GM18873 (cell line): ENCODE data around the gene ZBTB7C.

Experiments used
- ATAC-seq: cut with Tn5 transposase; IDR thresholded peaks from one replicate; pipeline ENCODE4 v1.9.1; 2021; ENCODE audit warnings: mild to moderate bottlenecking, moderate library complexity, moderate number of reproducible peaks; ENCODE audit not compliant: unreplicated experiment, low FRiP score

Gene ZBTB7C

GRCh38 chr18:48132797-48133655 is 276.2 kb downstream of the ZBTB7C start:
- ATAC-seq: no peak

GRCh38 chr18:48131042-48131441 is 278.1 kb downstream of the ZBTB7C start:
- no peak for ATAC-seq

GRCh38 chr18:48129621-48130082 is 279.5 kb downstream of the ZBTB7C start:
- no peak for ATAC-seq

- ATAC-seq: no peak
Measured at GRCh38 chr18:48127606-48128005, 281.6 kb downstream of the ZBTB7C start.

GRCh38 chr18:48126240-48126639 is 282.9 kb downstream of the ZBTB7C start:
- no peak for ATAC-seq

- no peak for ATAC-seq
Measured at GRCh38 chr18:48125724-48126123, 283.5 kb downstream of the ZBTB7C start.

GRCh38 chr18:48124857-48125626 is 284.1 kb downstream of the ZBTB7C start:
- ATAC-seq: no peak

- ATAC-seq: no peak
Measured at GRCh38 chr18:48123941-48124340, 285.2 kb downstream of the ZBTB7C start.

- no peak for ATAC-seq
Measured at GRCh38 chr18:48123324-48123723, 285.9 kb downstream of the ZBTB7C start.

- ATAC-seq: no peak
Measured at GRCh38 chr18:48122816-48123215, 286.4 kb downstream of the ZBTB7C start.

- ATAC-seq: no peak
Measured at GRCh38 chr18:48122376-48122775, 286.8 kb downstream of the ZBTB7C start.

GRCh38 chr18:48121752-48122151 is 287.4 kb downstream of the ZBTB7C start:
- no peak for ATAC-seq

GRCh38 chr18:48119204-48119603 is 290.0 kb downstream of the ZBTB7C start:
- no peak for ATAC-seq

- ATAC-seq: no peak
Measured at GRCh38 chr18:48116873-48117630, 292.1 kb downstream of the ZBTB7C start.

- no peak for ATAC-seq
Measured at GRCh38 chr18:48116017-48116416, 293.2 kb downstream of the ZBTB7C start.

GRCh38 chr18:48113691-48114090 is 295.5 kb downstream of the ZBTB7C start:
- ATAC-seq: no peak

- ATAC-seq: no peak
Measured at GRCh38 chr18:48111587-48111986, 297.6 kb downstream of the ZBTB7C start.

- ATAC-seq: no peak
Measured at GRCh38 chr18:48110797-48111196, 298.4 kb downstream of the ZBTB7C start.

- ATAC-seq: no peak
Measured at GRCh38 chr18:48109961-48110493, 299.2 kb downstream of the ZBTB7C start.

- no peak for ATAC-seq
Measured at GRCh38 chr18:48108136-48108535, 301.0 kb downstream of the ZBTB7C start.
